H1 (cell line): ENCODE data around the gene GAS7. TPM values are rescaled to one million over a fixed set of nuclear protein-coding genes. Genes with fewer than 3 reads are reported as not detected.

Experiments
- CTCF ChIA-PET: fragments of 300-600 bp; sonication (Branson Sonifier 250); formaldehyde crosslinking; loops from one replicate; lab custom pipeline; 2021; ENCODE audit not compliant: partially characterized antibody; lab: Charles Lee
- POLR2A ChIA-PET: fragments of 300-600 bp; sonication (Branson Sonifier 250); formaldehyde crosslinking; loops from one replicate; lab custom pipeline; 2021; ENCODE audit warnings: inconsistent platforms; ENCODE audit not compliant: partially characterized antibody; lab: Charles Lee
- DNase-seq, 2 experiments: peaks; one replicate each; pipeline versions ENCODE4 v3.0.0 to v3.0.0-alpha.2; 2010 to 2022; ENCODE audit warnings: low spot score in 2 of 2, low read depth in 1 of 2, mixed read lengths in 1 of 2
- FAIRE-seq: peaks from 2 replicates; lab custom pipeline; 2011; peaks lifted over from hg19 to GRCh38; lab: Jason Lieb, UNC
- H2AFZ ChIP-seq: 2 replicates; pipeline ENCODE4 v1.8.1; 2012; ENCODE audit warnings: low read length, inconsistent platforms
- H2AK5ac ChIP-seq: 2 replicates; pipeline ENCODE4 v1.6.1; 2013; ENCODE audit warnings: low read depth, low read length
- H2BK120ac ChIP-seq: replicated peaks from 2 replicates; pipeline ENCODE3; 2013; ENCODE audit warnings: low read depth, low read length, inconsistent platforms
- H2BK12ac ChIP-seq: 2 replicates; pipeline ENCODE4 v1.6.1; 2013; ENCODE audit warnings: low read depth, low read length
- H2BK15ac ChIP-seq: 2 replicates; pipeline ENCODE4 v1.6.1; 2013; ENCODE audit warnings: low read length
- H2BK20ac ChIP-seq: 2 replicates; pipeline ENCODE4 v1.6.1; 2013; ENCODE audit warnings: low read length
- H2BK5ac ChIP-seq: 2 replicates; pipeline ENCODE4 v1.6.1; 2013; ENCODE audit warnings: low read depth, low read length
- H3K14ac ChIP-seq: 2 replicates; pipeline ENCODE4 v1.6.1; 2013; ENCODE audit warnings: inconsistent platforms; ENCODE audit not compliant: insufficient read length
- H3K18ac ChIP-seq: 2 replicates; pipeline ENCODE4 v1.6.1; 2013; ENCODE audit warnings: low read length; ENCODE audit errors: extremely low read depth
- H3K23ac ChIP-seq: 2 replicates; pipeline ENCODE4 v1.6.1; 2013; ENCODE audit warnings: inconsistent platforms; ENCODE audit not compliant: insufficient read length
- H3K23me2 ChIP-seq: 2 replicates; pipeline ENCODE4 v1.6.1; 2013; ENCODE audit warnings: low read depth, low read length
- H3K27ac ChIP-seq: 2 replicates; pipeline ENCODE4 v1.6.1; 2011; ENCODE audit warnings: low read depth, low read length, inconsistent platforms
- H3K27me3 ChIP-seq, 4 experiments: replicated peaks in 1 of 4; 1 replicate in 1 of 4; 2 replicates in 3 of 4; pipeline versions ENCODE4 v1.6.1 to v1.8.1; 2011 to 2013; ENCODE audit warnings: low read length in 3 of 4, mild to moderate bottlenecking in 3 of 4, inconsistent platforms in 2 of 4, mixed read lengths in 2 of 4, moderate library complexity in 1 of 4; ENCODE audit not compliant: control insufficient read depth in 3 of 4, insufficient read depth in 3 of 4; ENCODE audit errors: extremely low read depth in 1 of 4
- H3K36me3 ChIP-seq, 4 experiments: 2 replicates each; pipeline versions ENCODE4 v1.6.1 to v1.8.1; 2011 to 2013; ENCODE audit warnings: mild to moderate bottlenecking in 4 of 4, low read length in 3 of 4, moderate library complexity in 2 of 4, control low read depth in 1 of 4, inconsistent platforms in 1 of 4; ENCODE audit not compliant: insufficient read depth in 4 of 4, control insufficient read depth in 2 of 4
- H3K4ac ChIP-seq: replicated peaks from 2 replicates; pipeline ENCODE3; 2013; ENCODE audit warnings: low read length, low read depth, mixed read lengths, inconsistent platforms; ENCODE audit not compliant: insufficient read length
- H3K4me1 ChIP-seq, 4 experiments: replicated peaks in 1 of 4; 1 replicate in 1 of 4; 2 replicates in 3 of 4; pipeline versions ENCODE4 v1.6.1 to v1.8.1; 2011 to 2013; ENCODE audit warnings: low read length in 3 of 4, inconsistent platforms in 2 of 4, mixed read lengths in 1 of 4; ENCODE audit not compliant: insufficient read depth in 4 of 4, control insufficient read depth in 3 of 4
- H3K4me2 ChIP-seq, 2 experiments: 2 replicates each; pipeline versions ENCODE4 v1.6.1 to v1.8.1; 2011 to 2013; ENCODE audit warnings: low read depth in 2 of 2, low read length in 2 of 2, control low read depth in 1 of 2, inconsistent platforms in 1 of 2, mild to moderate bottlenecking in 1 of 2; ENCODE audit not compliant: insufficient read depth in 1 of 2
- H3K4me3 ChIP-seq, 4 experiments: fragments of 200-600, 300-600 bp in 1 of 4; sonication (generic), shearing (Covaris generic), sonication (Bioruptor Twin) in 1 of 4; 2 replicates each; pipeline versions ENCODE4 v1.5.1 to v1.8.1; 2011 to 2016; ENCODE audit warnings: low read length in 4 of 4, low read depth in 3 of 4, control low read depth in 2 of 4, inconsistent platforms in 2 of 4, mild to moderate bottlenecking in 2 of 4, mixed read lengths in 1 of 4, moderate library complexity in 1 of 4; ENCODE audit not compliant: insufficient read depth in 2 of 4; ENCODE audit errors: extremely low read depth in 1 of 4
- H3K56ac ChIP-seq: replicated peaks from 2 replicates; pipeline ENCODE3; 2013; ENCODE audit warnings: low read depth, mild to moderate bottlenecking, mixed read lengths, low read length, inconsistent platforms; ENCODE audit not compliant: insufficient read length
- H3K79me1 ChIP-seq: 2 replicates; pipeline ENCODE4 v1.6.1; 2013; ENCODE audit warnings: low read depth, low read length, control low read depth
- H3K79me2 ChIP-seq, 2 experiments: 2 replicates each; pipeline versions ENCODE4 v1.6.1 to v1.8.1; 2012 to 2013; ENCODE audit warnings: low read length in 2 of 2, mild to moderate bottlenecking in 2 of 2, inconsistent platforms in 1 of 2; ENCODE audit not compliant: insufficient read depth in 2 of 2, control insufficient read depth in 1 of 2
- H3K9ac ChIP-seq, 4 experiments: replicated peaks in 1 of 4; 1 replicate in 1 of 4; 2 replicates in 3 of 4; pipeline versions ENCODE4 v1.6.1 to v1.8.1; 2011 to 2013; ENCODE audit warnings: low read depth in 3 of 4, low read length in 3 of 4, control low read depth in 2 of 4, mild to moderate bottlenecking in 2 of 4, moderate library complexity in 2 of 4, inconsistent platforms in 1 of 4; ENCODE audit errors: extremely low read depth in 1 of 4
- H3K9me3 ChIP-seq, 2 experiments: 2 replicates each; pipeline versions ENCODE4 v1.6.1 to v1.8.1; 2012 to 2013; ENCODE audit warnings: mild to moderate bottlenecking in 2 of 2, moderate library complexity in 2 of 2, control low read depth in 1 of 2, inconsistent platforms in 1 of 2, low read depth in 1 of 2, low read length in 1 of 2, mixed read lengths in 1 of 2; ENCODE audit not compliant: insufficient read depth in 2 of 2
- H4K20me1 ChIP-seq, 2 experiments: replicated peaks in 1 of 2; 2 replicates each; pipeline versions ENCODE3 to v1.8.1; 2011 to 2013; ENCODE audit warnings: inconsistent platforms in 2 of 2, low read length in 2 of 2, mild to moderate bottlenecking in 1 of 2; ENCODE audit not compliant: insufficient read depth in 2 of 2, control insufficient read depth in 1 of 2
- H4K5ac ChIP-seq: 2 replicates; pipeline ENCODE4 v1.6.1; 2013; ENCODE audit warnings: low read length, low read depth, mixed read lengths, inconsistent platforms; ENCODE audit not compliant: insufficient read length
- H4K8ac ChIP-seq: 2 replicates; pipeline ENCODE4 v1.8.0; 2013; ENCODE audit warnings: mild to moderate bottlenecking, moderate library complexity, low read length, inconsistent platforms; ENCODE audit not compliant: insufficient read depth; ENCODE audit errors: extremely low read depth
- H4K91ac ChIP-seq: replicated peaks from 2 replicates; pipeline ENCODE3; 2013; ENCODE audit warnings: low read length, mixed read lengths, inconsistent platforms; ENCODE audit not compliant: insufficient read length
- CREB1 ChIP-seq: IDR thresholded peaks from 2 replicates; pipeline ENCODE4 v1.6.1; 2012; ENCODE audit warnings: inconsistent platforms
- POLR2AphosphoS5 ChIP-seq: IDR thresholded peaks from 2 replicates; pipeline ENCODE4 v1.6.1; 2011; ENCODE audit warnings: low read depth, low read length
- POU5F1 ChIP-seq: IDR thresholded peaks from 2 replicates; pipeline ENCODE4 v1.6.1; 2011; ENCODE audit warnings: low read depth, mild to moderate bottlenecking, low read length, moderate library complexity
- RBBP5 ChIP-seq: IDR thresholded peaks from 2 replicates; pipeline ENCODE4 v1.7.1; 2012; ENCODE audit warnings: low read depth, mild to moderate bottlenecking, inconsistent platforms, low read length, moderate library complexity, borderline replicate concordance
- SP2 ChIP-seq: IDR thresholded peaks from 2 replicates; pipeline ENCODE4 v1.6.1; 2012; ENCODE audit warnings: mild to moderate bottlenecking, low read length, inconsistent platforms
- TAF7 ChIP-seq: optimal IDR thresholded peaks from 2 replicates; pipeline ENCODE3; 2011; ENCODE audit warnings: low read depth, mild to moderate bottlenecking, inconsistent platforms, low read length, moderate library complexity, borderline replicate concordance
- TCF12 ChIP-seq: IDR thresholded peaks from 2 replicates; pipeline ENCODE4 v1.6.1; 2011; ENCODE audit warnings: low read depth, mild to moderate bottlenecking, low read length
- YY1 ChIP-seq: IDR thresholded peaks from 2 replicates; pipeline ENCODE4 v1.6.1; 2011; ENCODE audit warnings: low read depth, mild to moderate bottlenecking, low read length
- WGBS, 2 experiments: shearing (Covaris generic) in 1 of 2; methylation state at CpG; one replicate each; pipeline versions ENCODE4 v1.1.6 to v1.1.7; 2013 to 2015; ENCODE audit warnings: low lambda C conversion rate in 2 of 2, mixed read lengths in 2 of 2, inconsistent platforms in 1 of 2, low coverage in 1 of 2, missing lambda C conversion rate in 1 of 2; ENCODE audit not compliant: insufficient replicate concordance in 2 of 2, insufficient coverage in 1 of 2, insufficient read length in 1 of 2; ENCODE audit errors: extremely low coverage in 1 of 2, missing lambda C conversion rate in 1 of 2; 5-methylcytosine and 5-hydroxymethylcytosine counted together
- polyA plus RNA-seq, 7 experiments: library from polyadenylated mRNA; depleted of rRNA in 3 of 7; stranded (reverse) in 5 of 7; unstranded in 2 of 7; fragments of >200 nt in 5 of 7; fragments of 200-250 nt in 2 of 7; gene quantifications; 1 replicate in 5 of 7; 2 replicates in 1 of 7; 4 replicates in 1 of 7; pipeline versions ENCODE4 v1.2.1 to v1.2.3, GENCODE V29; 2011 to 2013; ENCODE audit warnings: missing spikeins in 2 of 7, mixed read lengths in 2 of 7
- total RNA-seq: library from RNA; stranded (reverse); fragmentation: NEBNext Ultra II Directional; extraction: Animal tissue kit (Norgen Biotek cat#: 25700); gene quantifications from 2 replicates; pipeline ENCODE4 v1.2.1, GENCODE V29; 2021
- TF ChIP-seq, protein P1 (sequence below): IDR thresholded peaks from 2 replicates; pipeline ENCODE4 v1.6.1; 2012; ENCODE audit warnings: inconsistent platforms
- TF ChIP-seq, protein P2 (sequence below): IDR thresholded peaks from 2 replicates; pipeline ENCODE4 v1.6.1; 2011; ENCODE audit warnings: low read depth, mild to moderate bottlenecking, low read length; ENCODE audit not compliant: insufficient read depth
- TF ChIP-seq, protein P3 (sequence below), 3 experiments: IDR thresholded peaks; 1 replicate in 2 of 3; 2 replicates in 1 of 3; pipeline versions ENCODE4 v1.5.1 to v1.6.1; 2011; ENCODE audit warnings: low read length in 3 of 3, mild to moderate bottlenecking in 3 of 3, inconsistent platforms in 2 of 3, low read depth in 1 of 3, moderate library complexity in 1 of 3; ENCODE audit not compliant: insufficient read depth in 1 of 3; ENCODE audit errors: control extremely low read depth in 1 of 3

GAS7 gene
- total and polyA plus RNA-seq, 2 of the 8 experiments (the other 6 are each of a cell fraction or from before 2014, with no cell fraction given) = 5.0 to 14.5 TPM

DNA sequence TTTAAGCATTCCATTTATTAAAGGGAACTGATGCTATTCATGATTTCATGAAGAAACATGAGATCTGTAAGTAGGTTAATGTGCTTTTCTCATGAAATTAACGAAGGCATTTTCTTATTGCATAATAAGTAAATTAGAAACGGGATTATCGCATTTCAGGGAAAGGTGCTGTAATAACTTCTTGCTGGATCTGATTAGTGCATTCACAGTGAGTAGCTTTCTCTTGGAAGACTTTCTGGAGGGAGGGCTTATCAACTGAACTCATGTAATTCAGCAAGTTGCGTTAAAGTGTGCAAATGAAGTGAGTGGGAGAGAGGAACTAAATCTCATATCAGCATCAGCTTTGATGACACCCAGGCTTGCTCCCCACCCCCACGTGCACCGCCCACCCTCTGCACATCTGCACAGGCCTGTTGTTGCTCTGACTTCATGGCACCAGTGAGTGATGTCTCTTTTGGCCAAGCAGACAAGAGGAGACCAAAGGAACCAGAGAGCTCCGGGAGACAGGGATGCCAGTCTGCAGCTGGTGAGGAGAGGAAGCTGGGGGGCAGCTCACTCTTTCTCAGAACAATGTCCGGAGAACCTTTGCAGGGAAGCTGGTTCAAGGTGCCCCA, 26.3 kb upstream of the GAS7 start:
- CTCF ChIA-PET = interaction anchor here (0.6 to 3.3 kb wide), 5 partner anchors 9 to 367 kb away, joined by 3 to 34 read pairs (median 4); no protein-coding TSS in a partner anchor
- TF ChIP-seq, protein P1, sequence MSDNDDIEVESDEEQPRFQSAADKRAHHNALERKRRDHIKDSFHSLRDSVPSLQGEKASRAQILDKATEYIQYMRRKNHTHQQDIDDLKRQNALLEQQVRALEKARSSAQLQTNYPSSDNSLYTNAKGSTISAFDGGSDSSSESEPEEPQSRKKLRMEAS = no peak
- TF ChIP-seq YY1 = no peak
- TF ChIP-seq, protein P2, sequence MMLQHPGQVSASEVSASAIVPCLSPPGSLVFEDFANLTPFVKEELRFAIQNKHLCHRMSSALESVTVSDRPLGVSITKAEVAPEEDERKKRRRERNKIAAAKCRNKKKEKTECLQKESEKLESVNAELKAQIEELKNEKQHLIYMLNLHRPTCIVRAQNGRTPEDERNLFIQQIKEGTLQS = no peak
- no peak for TF ChIP-seq SP2
- no peak for TF ChIP-seq POU5F1
- TF ChIP-seq TCF12 = no peak
- TF ChIP-seq, protein P3, sequence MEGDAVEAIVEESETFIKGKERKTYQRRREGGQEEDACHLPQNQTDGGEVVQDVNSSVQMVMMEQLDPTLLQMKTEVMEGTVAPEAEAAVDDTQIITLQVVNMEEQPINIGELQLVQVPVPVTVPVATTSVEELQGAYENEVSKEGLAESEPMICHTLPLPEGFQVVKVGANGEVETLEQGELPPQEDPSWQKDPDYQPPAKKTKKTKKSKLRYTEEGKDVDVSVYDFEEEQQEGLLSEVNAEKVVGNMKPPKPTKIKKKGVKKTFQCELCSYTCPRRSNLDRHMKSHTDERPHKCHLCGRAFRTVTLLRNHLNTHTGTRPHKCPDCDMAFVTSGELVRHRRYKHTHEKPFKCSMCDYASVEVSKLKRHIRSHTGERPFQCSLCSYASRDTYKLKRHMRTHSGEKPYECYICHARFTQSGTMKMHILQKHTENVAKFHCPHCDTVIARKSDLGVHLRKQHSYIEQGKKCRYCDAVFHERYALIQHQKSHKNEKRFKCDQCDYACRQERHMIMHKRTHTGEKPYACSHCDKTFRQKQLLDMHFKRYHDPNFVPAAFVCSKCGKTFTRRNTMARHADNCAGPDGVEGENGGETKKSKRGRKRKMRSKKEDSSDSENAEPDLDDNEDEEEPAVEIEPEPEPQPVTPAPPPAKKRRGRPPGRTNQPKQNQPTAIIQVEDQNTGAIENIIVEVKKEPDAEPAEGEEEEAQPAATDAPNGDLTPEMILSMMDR (IDR thresholded peaks at IDR 0.05; ENCODE audit: control extremely low read depth in 1 of 3, insufficient read depth in 1 of 3, low read depth in 1 of 3, low read length in 3 of 3) = no peak
- TF ChIP-seq POLR2AphosphoS5 = no peak
- no peak for TF ChIP-seq RBBP5
- TF ChIP-seq CREB1 = no peak
- no peak for TF ChIP-seq TAF7

More for the DNA sequence above, 26.3 kb upstream of the GAS7 start:
- Histone ChIP-seq H3K18ac (no peak overlapping the region), H2BK120ac (no peak overlapping the region), H4K20me1 (no peaks in the 10 kb centered on the region), H3K4me3 (no peak overlapping the region), H3K27me3 (no peaks in the 10 kb centered on the region), H3K23ac (no peak overlapping the region), H3K4me2 (no peak overlapping the region), H3K14ac (no peak overlapping the region), H3K9ac (no peak overlapping the region), H3K4ac (no peak overlapping the region), H4K91ac (no peak overlapping the region), H3K79me1 (no peaks in the 10 kb centered on the region), H4K8ac (no peak overlapping the region), H2BK12ac (no peak overlapping the region), H3K36me3 (no peaks in the 10 kb centered on the region), H3K27ac (no peak overlapping the region), H3K79me2 (no peaks in the 10 kb centered on the region), H3K9me3 (0 out of 4 replicates have a peak, but pooled peaks cover 0 to 4% of the 10 kb centered on the region in 2 experiments), H3K4me1 (no peaks in the 10 kb centered on the region), H2BK15ac (no peak overlapping the region), H2AFZ (no peak overlapping the region), H4K5ac (no peak overlapping the region), H2BK20ac (no peak overlapping the region), H3K56ac (no peak overlapping the region), H2BK5ac (no peak overlapping the region), H3K23me2 (no peaks in the 10 kb centered on the region), H2AK5ac (no peak overlapping the region)
- POLR2A ChIA-PET = no interaction called here
- DNase-seq = no peak
- 86% methylated on average over 8 of the region's 8 CpGs; no CpG with 5 or more reads in 1 of the 2 experiments for WGBS, 2 experiments
- no peak for FAIRE-seq
